ENCODE data around the gene MRPL43. TPM values are rescaled to one million over a fixed set of nuclear protein-coding genes. Genes with fewer than 3 reads are reported as not detected.

Gene MRPL43
- total and polyA plus RNA-seq, 2 donors from 2014 or later: 81.5 to 157 TPM

DNA sequence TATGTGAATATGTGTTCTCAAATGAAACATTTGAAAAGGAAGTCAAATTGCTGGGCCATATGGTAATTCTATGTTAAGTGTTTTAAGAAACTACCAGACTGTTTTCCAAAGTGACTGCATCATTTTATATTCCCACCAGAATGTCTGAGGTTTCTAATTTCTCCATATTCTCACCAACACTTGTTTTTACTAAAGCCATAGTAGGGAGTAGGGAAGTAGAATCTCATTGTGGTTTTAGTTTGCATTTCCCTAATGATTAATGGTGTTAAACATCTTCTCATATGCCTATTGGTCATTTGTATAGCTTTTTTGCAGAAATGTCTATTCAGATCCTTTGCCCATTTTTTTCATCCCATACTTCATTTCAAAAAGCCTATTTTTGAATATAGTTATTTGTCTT lies 27.0 kb downstream of the MRPL43 start:
- no peak for DNase-seq
- no peaks in the 10 kb centered on the region for H3K9me3 ChIP-seq (ENCODE audit: control insufficient read depth in 2 of 3, insufficient read depth in 1 of 3, low read length in 3 of 3)
- H3K4me3 ChIP-seq (ENCODE audit: low read length in 3 of 3): no peak overlapping the region
- peak; percentile 6 for FAIRE-seq
- TF ChIP-seq, protein P1, sequence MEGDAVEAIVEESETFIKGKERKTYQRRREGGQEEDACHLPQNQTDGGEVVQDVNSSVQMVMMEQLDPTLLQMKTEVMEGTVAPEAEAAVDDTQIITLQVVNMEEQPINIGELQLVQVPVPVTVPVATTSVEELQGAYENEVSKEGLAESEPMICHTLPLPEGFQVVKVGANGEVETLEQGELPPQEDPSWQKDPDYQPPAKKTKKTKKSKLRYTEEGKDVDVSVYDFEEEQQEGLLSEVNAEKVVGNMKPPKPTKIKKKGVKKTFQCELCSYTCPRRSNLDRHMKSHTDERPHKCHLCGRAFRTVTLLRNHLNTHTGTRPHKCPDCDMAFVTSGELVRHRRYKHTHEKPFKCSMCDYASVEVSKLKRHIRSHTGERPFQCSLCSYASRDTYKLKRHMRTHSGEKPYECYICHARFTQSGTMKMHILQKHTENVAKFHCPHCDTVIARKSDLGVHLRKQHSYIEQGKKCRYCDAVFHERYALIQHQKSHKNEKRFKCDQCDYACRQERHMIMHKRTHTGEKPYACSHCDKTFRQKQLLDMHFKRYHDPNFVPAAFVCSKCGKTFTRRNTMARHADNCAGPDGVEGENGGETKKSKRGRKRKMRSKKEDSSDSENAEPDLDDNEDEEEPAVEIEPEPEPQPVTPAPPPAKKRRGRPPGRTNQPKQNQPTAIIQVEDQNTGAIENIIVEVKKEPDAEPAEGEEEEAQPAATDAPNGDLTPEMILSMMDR (IDR thresholded peaks at IDR 0.05; ENCODE audit: borderline replicate concordance, extremely low read depth, insufficient read depth): no peak
- H3K27me3 ChIP-seq (ENCODE audit: control insufficient read depth, insufficient read depth, low read length): no peaks in the 10 kb centered on the region
- H3K4me1 ChIP-seq (ENCODE audit: control insufficient read depth in 2 of 3, insufficient read depth in 2 of 3, low read depth in 1 of 3, low read length in 3 of 3): no peaks in the 10 kb centered on the region
- intact Hi-C loops (cut with DNase I): no loop called here
- H3K9ac ChIP-seq (ENCODE audit: low read length in 3 of 3): no peak overlapping the region
- peaks cover 2 to 33% (median 5%) of the 10 kb centered on the region in 3 donors for H3K36me3 ChIP-seq (ENCODE audit: control insufficient read depth in 2 of 3, insufficient read depth in 3 of 3, low read length in 3 of 3)
- H3K27ac ChIP-seq (ENCODE audit: low read depth in 2 of 2, low read length in 2 of 2): no peak overlapping the region

DNA sequence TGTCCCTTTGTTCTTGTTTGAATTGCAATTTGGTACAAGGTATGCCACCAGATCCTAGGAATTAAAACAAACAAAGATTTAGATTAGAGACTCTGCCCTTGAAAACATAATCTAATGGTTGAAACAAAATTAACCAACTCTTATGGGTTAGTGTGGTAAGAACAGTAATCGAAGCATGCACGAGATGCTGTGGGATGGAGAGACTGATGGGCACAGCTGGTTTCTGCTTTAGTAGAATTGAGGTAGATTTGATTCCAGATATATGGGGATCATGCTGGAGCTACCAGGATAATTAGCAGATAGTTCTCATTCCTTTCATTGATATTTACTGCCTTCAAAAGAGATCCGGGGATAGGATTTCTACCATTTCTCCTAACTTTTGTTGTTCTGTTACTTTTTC lies 38.4 kb downstream of the MRPL43 start:
- TF ChIP-seq, protein P1 (IDR thresholded peaks at IDR 0.05; ENCODE audit: borderline replicate concordance, extremely low read depth, insufficient read depth): no peak
- Histone ChIP-seq H3K36me3 (ENCODE audit: control insufficient read depth in 2 of 3, insufficient read depth in 3 of 3, low read length in 3 of 3) (peaks cover 16 to 49% (median 23%) of the 10 kb centered on the region in 3 donors), H3K4me3 (ENCODE audit: low read length in 3 of 3) (no peak overlapping the region), H3K9ac (ENCODE audit: low read length in 3 of 3) (no peak overlapping the region), H3K9me3 (ENCODE audit: control insufficient read depth in 2 of 3, insufficient read depth in 1 of 3, low read length in 3 of 3) (no peaks in the 10 kb centered on the region), H3K27me3 (ENCODE audit: control insufficient read depth, insufficient read depth, low read length) (no peaks in the 10 kb centered on the region), H3K4me1 (ENCODE audit: control insufficient read depth in 2 of 3, insufficient read depth in 2 of 3, low read depth in 1 of 3, low read length in 3 of 3) (no peaks in the 10 kb centered on the region), H3K27ac (ENCODE audit: low read depth in 2 of 2, low read length in 2 of 2) (no peak overlapping the region)
- DNase-seq (no peak), FAIRE-seq (no peak)
- intact Hi-C loops (cut with DNase I): no loop called here

DNA sequence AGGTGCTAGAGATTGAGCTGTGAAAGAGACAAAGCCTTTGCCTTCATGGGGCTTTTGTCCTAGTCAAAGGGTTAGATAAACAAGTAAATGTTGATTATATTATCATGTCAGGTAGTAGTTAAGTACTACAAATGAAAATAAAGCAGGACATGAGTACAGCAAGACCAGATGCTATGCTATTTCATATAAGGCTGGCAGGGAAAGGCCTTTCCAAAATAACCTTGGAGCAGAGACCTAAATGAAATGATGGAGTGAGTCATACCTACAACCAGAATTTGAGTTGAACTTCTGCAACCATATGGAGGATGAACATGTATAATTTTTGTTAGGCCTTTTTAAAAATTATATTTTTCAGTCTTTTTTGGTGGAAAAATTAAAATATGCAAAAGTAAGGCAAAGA lies 41.5 kb downstream of the MRPL43 start:
- H3K36me3 ChIP-seq (ENCODE audit: control insufficient read depth in 2 of 3, insufficient read depth in 3 of 3, low read length in 3 of 3): peaks cover 14 to 58% (median 29%) of the 10 kb centered on the region in 3 donors

More for the DNA sequence above, 41.5 kb downstream of the MRPL43 start:
- Histone ChIP-seq H3K4me3 (ENCODE audit: low read length in 3 of 3) (no peak overlapping the region), H3K27ac (ENCODE audit: low read depth in 2 of 2, low read length in 2 of 2) (no peak overlapping the region), H3K9ac (ENCODE audit: low read length in 3 of 3) (no peak overlapping the region), H3K9me3 (ENCODE audit: control insufficient read depth in 2 of 3, insufficient read depth in 1 of 3, low read length in 3 of 3) (no peaks in the 10 kb centered on the region), H3K27me3 (ENCODE audit: control insufficient read depth, insufficient read depth, low read length) (no peaks in the 10 kb centered on the region), H3K4me1 (ENCODE audit: control insufficient read depth in 2 of 3, insufficient read depth in 2 of 3, low read depth in 1 of 3, low read length in 3 of 3) (no peaks in the 10 kb centered on the region)
- TF ChIP-seq, protein P1 (IDR thresholded peaks at IDR 0.05; ENCODE audit: borderline replicate concordance, extremely low read depth, insufficient read depth): no peak
- DNase-seq (no peak), FAIRE-seq (no peak)
- intact Hi-C loops (cut with DNase I): no loop called here
